H1 (cell line): ENCODE measurements around the gene TNFSF18.

Experiments
- ASH2L ChIP-seq: fragments of 200-600, 300-600 bp; sonication (generic); IDR thresholded peaks from one replicate; pipeline ENCODE4 v1.7.1; 2017; ENCODE audit warnings: low read length
- EZH2 ChIP-seq: fragments of 200-600 bp; sonication (generic); IDR thresholded peaks from 2 replicates; pipeline ENCODE4 v1.7.1; 2012; ENCODE audit warnings: low read depth, mild to moderate bottlenecking, moderate library complexity, low read length, inconsistent platforms; ENCODE audit not compliant: severe bottlenecking
- RAD21 ChIP-seq, 2 experiments: IDR thresholded peaks in 1 of 2; conservative IDR thresholded peaks in 1 of 2; 2 replicates each; pipeline ENCODE4 v1.6.1; 2011; ENCODE audit warnings: low read depth in 2 of 2, low read length in 2 of 2, improper control_type of control experiment in 1 of 2, inconsistent platforms in 1 of 2, mild to moderate bottlenecking in 1 of 2, moderate library complexity in 1 of 2

- TF ChIP-seq EZH2 (no peak), ASH2L (no peak), RAD21 (IDR thresholded peaks at IDR 0.05 in 1 of 2, conservative IDR thresholded peaks at IDR 0.05 in 1 of 2; ENCODE audit: low read depth in 2 of 2, low read length in 2 of 2) (no peak)
Measured at GRCh38 chr1:173063171-173063570, 12.4 kb upstream of the TNFSF18 start.
